ENCODE measurements around the gene UBE3D.

GRCh38 chr6:82978362-82978945 is 87.2 kb downstream of the UBE3D start:
- TF ChIP-seq EZH2 (optimal IDR thresholded peaks at IDR 0.05; ENCODE audit: low read depth, low read length): no peak
- TF ChIP-seq CTCF (IDR thresholded peaks at IDR 0.05; ENCODE audit: low read length): no peak
- no peak for TF ChIP-seq EZH2phosphoT487 (IDR thresholded peaks at IDR 0.05; ENCODE audit: low read length)
